ENCODE measurements around the gene PDAP1.
A peak's percentile ranks its signal among the peaks of the same experiment; 100 is the strongest.
"Not testable (repeated sequence)": the region's sequence is repeated elsewhere in the genome, so short reads cannot be mapped to it uniquely, and the experiment has no call there.

Gene PDAP1

DNA sequence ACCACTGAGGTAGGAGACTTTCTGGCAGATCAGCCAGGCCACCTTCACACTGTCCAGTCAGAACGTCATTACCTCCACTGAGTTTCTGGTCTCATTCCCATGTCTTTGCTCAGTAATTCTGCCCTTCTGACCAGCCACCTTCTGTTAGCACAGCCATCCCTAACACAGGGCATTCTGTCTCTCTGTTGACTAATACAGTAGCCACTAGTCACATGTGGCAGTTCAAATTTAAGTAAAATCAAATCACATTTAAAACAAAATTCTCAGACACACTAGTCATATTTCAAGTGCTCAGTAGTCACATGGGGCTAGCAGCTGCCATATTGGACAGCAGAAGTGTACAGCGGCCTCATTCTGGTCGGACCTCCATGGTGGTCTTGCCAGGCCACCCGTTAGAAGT, 37.7 kb upstream of the PDAP1 start:
- POLR2A ChIA-PET, result no interaction called here
- TF ChIP-seq SP1 (IDR thresholded peaks at IDR 0.05) (no peak), L3MBTL2 (conservative IDR thresholded peaks at IDR 0.05) (no peak), FOXA1 (IDR thresholded peaks at IDR 0.05) (no peak), NFRKB (IDR thresholded peaks at IDR 0.05) (no peak), ARNT (IDR thresholded peaks at IDR 0.05) (no peak), HDGF (IDR thresholded peaks at IDR 0.05; ENCODE audit: borderline replicate concordance) (no peak), BHLHE40 (IDR thresholded peaks at IDR 0.05; ENCODE audit: borderline replicate concordance) (no peak), LEF1 (IDR thresholded peaks at IDR 0.05; ENCODE audit: borderline replicate concordance) (no peak), FOXM1 (IDR thresholded peaks at IDR 0.05; ENCODE audit: borderline replicate concordance) (no peak), FOXK2 (IDR thresholded peaks at IDR 0.05) (no peak), ZNF384 (IDR thresholded peaks at IDR 0.05) (no peak), TARDBP (IDR thresholded peaks at IDR 0.05) (no peak), SUZ12 (IDR thresholded peaks at IDR 0.05) (no peak)
- no peak for DNase-seq (ENCODE audit: extremely low spot score)
- CTCF ChIA-PET, result no interaction called here

DNA sequence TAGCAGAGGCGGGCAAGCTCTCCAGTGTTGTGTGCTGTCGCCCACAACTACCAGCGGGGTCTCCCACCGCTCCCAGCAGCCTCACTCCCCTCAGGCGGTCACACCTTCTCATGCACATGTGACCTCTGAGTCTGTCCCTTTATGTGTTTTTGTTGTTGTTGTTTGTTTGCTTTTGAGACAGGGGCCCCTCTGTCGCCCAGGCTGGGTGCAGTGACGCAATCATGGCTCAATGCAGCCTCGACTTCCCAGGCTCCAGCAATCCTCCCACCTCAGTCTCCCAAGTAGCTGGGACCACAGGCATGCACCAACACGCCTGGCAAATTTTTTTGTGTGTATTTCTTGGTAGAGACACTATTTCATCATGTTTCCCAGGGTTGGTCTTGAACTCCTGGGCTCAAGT, 31.8 kb upstream of the PDAP1 start:
- POLR2A ChIA-PET, result interaction anchor here (3.2 kb wide), 1 partner anchor 32 kb away, joined by 20 read pairs; the partner anchor contains the start of genes BUD31 and PDAP1
- TF ChIP-seq LEF1 (IDR thresholded peaks at IDR 0.05; ENCODE audit: borderline replicate concordance) (no peak), ELF4 (IDR thresholded peaks at IDR 0.05) (no peak), CTBP1 (IDR thresholded peaks at IDR 0.05; ENCODE audit: borderline replicate concordance) (no peak), SUZ12 (IDR thresholded peaks at IDR 0.05) (no peak), NFRKB (IDR thresholded peaks at IDR 0.05) (no peak), FOXM1 (IDR thresholded peaks at IDR 0.05; ENCODE audit: borderline replicate concordance) (no peak), HDGF (IDR thresholded peaks at IDR 0.05; ENCODE audit: borderline replicate concordance) (no peak), FOXK2 (IDR thresholded peaks at IDR 0.05) (no peak), TARDBP (IDR thresholded peaks at IDR 0.05) (no peak), ZNF384 (IDR thresholded peaks at IDR 0.05) (no peak), ARNT (IDR thresholded peaks at IDR 0.05) (no peak)
- TF ChIP-seq, protein P1, sequence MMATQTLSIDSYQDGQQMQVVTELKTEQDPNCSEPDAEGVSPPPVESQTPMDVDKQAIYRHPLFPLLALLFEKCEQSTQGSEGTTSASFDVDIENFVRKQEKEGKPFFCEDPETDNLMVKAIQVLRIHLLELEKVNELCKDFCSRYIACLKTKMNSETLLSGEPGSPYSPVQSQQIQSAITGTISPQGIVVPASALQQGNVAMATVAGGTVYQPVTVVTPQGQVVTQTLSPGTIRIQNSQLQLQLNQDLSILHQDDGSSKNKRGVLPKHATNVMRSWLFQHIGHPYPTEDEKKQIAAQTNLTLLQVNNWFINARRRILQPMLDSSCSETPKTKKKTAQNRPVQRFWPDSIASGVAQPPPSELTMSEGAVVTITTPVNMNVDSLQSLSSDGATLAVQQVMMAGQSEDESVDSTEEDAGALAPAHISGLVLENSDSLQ (IDR thresholded peaks at IDR 0.05), result no peak
- CTCF ChIA-PET, result no interaction called here
- no peak for DNase-seq (ENCODE audit: extremely low spot score)

DNA sequence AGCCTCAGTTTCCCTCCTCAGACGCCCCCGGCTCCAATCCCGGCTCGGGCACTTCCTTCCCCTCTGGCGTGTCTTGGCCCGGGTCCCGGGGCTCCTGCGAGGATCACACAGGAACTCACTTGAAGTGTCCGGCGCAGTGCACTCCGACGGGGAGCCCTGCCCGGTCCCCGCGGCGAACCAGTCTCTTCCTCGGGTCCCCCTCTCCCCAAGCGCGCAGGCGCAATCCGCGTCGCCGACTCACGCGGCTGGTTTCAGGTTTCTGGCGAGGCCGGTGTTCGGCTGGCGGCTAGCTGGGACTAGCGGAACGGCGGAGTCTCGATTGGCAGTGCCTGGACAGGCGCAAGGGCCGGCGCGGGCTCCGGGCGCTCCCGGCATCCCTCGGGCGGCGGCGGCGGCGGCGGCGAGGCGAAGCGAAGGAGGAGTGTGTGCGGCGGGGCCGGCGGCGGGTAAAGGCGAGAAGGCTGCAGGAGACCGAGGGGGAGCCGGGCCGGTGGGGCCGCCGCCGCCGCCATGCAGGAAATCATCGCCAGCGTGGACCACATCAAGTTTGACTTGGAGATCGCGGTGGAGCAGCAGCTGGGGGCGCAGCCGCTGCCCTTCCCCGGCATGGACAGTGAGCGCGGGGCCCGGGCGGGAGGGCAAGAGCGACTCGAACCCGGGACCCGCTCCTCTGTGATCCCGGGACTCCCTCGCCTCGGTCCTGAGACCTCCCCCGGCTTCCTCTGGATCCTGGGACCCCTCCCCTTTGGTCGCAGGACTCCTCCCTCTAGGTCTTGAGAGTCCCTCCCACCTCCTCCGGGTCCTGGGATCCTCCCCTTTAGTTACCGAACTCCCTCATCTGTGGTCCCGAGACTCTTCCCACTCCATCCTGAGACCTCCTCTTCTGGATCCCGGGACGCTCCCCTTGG, 30.4 kb upstream of the PDAP1 start, which contains the start of the genes CPSF4 and PTCD1:
CPSF4 (plus strand) TSS at position 371 of the 908 bp plus-strand sequence; CDS start at position 511, 140 bp downstream.
PTCD1 (minus strand) TSS at position 226 of the 908 bp plus-strand sequence. CDS start 3,556 bp downstream, outside the sequence.
- TF ChIP-seq, protein P1 (IDR thresholded peaks at IDR 0.05), result no peak
- peak; percentile 28; the same call in 1 of the 2 replicates for TF ChIP-seq L3MBTL2 (conservative IDR thresholded peaks at IDR 0.05)
- TF ChIP-seq FOXA1 (IDR thresholded peaks at IDR 0.05), result no peak
- TF ChIP-seq ZNF384 (IDR thresholded peaks at IDR 0.05), result no peak
- no peak for TF ChIP-seq ELF4 (IDR thresholded peaks at IDR 0.05)
- peak; percentile 24; the same call in 1 of the 2 replicates for TF ChIP-seq FOXM1 (IDR thresholded peaks at IDR 0.05; ENCODE audit: borderline replicate concordance)
- TF ChIP-seq BHLHE40 (IDR thresholded peaks at IDR 0.05; ENCODE audit: borderline replicate concordance), result no peak
- TF ChIP-seq ARNT (IDR thresholded peaks at IDR 0.05), result no peak
- no peak for TF ChIP-seq HDGF (IDR thresholded peaks at IDR 0.05; ENCODE audit: borderline replicate concordance)
- peak; percentile 97 for DNase-seq (ENCODE audit: extremely low spot score)
- ChIA-PET CTCF (no interaction called here), POLR2A (interaction anchor here (0.6 to 3.2 kb wide), 13 partner anchors 9 to 687 kb away, joined by 3 to 20 read pairs (median 4); partner anchors contain the start of genes ATP5MF, BUD31, PDAP1 and ZKSCAN5)

GRCh38 chr7:99437946-99438572, 29.7 kb upstream of the PDAP1 start:
- POLR2A ChIA-PET, result interaction anchor here (0.6 to 3.2 kb wide), 13 partner anchors 9 to 688 kb away, joined by 3 to 20 read pairs (median 4); partner anchors contain the start of genes ATP5MF, BUD31, PDAP1 and ZKSCAN5
- DNase-seq (ENCODE audit: extremely low spot score), result no peak
- CTCF ChIA-PET, result no interaction called here
- TF ChIP-seq, protein P1 (IDR thresholded peaks at IDR 0.05), result no peak
- TF ChIP-seq BHLHE40 (IDR thresholded peaks at IDR 0.05; ENCODE audit: borderline replicate concordance) (no peak), ARNT (IDR thresholded peaks at IDR 0.05) (no peak), FOXK2 (IDR thresholded peaks at IDR 0.05) (no peak), TARDBP (IDR thresholded peaks at IDR 0.05) (no peak), L3MBTL2 (conservative IDR thresholded peaks at IDR 0.05) (no peak), LEF1 (IDR thresholded peaks at IDR 0.05; ENCODE audit: borderline replicate concordance) (no peak), SUZ12 (IDR thresholded peaks at IDR 0.05) (no peak), CTBP1 (IDR thresholded peaks at IDR 0.05; ENCODE audit: borderline replicate concordance) (no peak), ZNF384 (IDR thresholded peaks at IDR 0.05) (no peak), SP1 (IDR thresholded peaks at IDR 0.05) (no peak), ELF4 (IDR thresholded peaks at IDR 0.05) (no peak), NFRKB (IDR thresholded peaks at IDR 0.05) (no peak), FOXM1 (IDR thresholded peaks at IDR 0.05; ENCODE audit: borderline replicate concordance) (no peak), FOXA1 (IDR thresholded peaks at IDR 0.05) (no peak), HDGF (IDR thresholded peaks at IDR 0.05; ENCODE audit: borderline replicate concordance) (no peak)

GRCh38 chr7:99433158-99433557, 24.8 kb upstream of the PDAP1 start:
- CTCF ChIA-PET, result no interaction called here
- POLR2A ChIA-PET, result no interaction called here
- no peak for DNase-seq (ENCODE audit: extremely low spot score)
- TF ChIP-seq FOXM1 (IDR thresholded peaks at IDR 0.05; ENCODE audit: borderline replicate concordance) (no peak), FOXK2 (IDR thresholded peaks at IDR 0.05) (no peak), ARNT (IDR thresholded peaks at IDR 0.05) (no peak), SP1 (IDR thresholded peaks at IDR 0.05) (no peak), FOXA1 (IDR thresholded peaks at IDR 0.05) (no peak), CTBP1 (IDR thresholded peaks at IDR 0.05; ENCODE audit: borderline replicate concordance) (no peak), SUZ12 (IDR thresholded peaks at IDR 0.05) (no peak), TARDBP (IDR thresholded peaks at IDR 0.05) (no peak), LEF1 (IDR thresholded peaks at IDR 0.05; ENCODE audit: borderline replicate concordance) (no peak), HDGF (IDR thresholded peaks at IDR 0.05; ENCODE audit: borderline replicate concordance) (no peak), ELF4 (IDR thresholded peaks at IDR 0.05) (no peak), BHLHE40 (IDR thresholded peaks at IDR 0.05; ENCODE audit: borderline replicate concordance) (no peak), ZNF384 (IDR thresholded peaks at IDR 0.05) (no peak), L3MBTL2 (conservative IDR thresholded peaks at IDR 0.05) (no peak), NFRKB (IDR thresholded peaks at IDR 0.05) (no peak)
- TF ChIP-seq, protein P1 (IDR thresholded peaks at IDR 0.05), result no peak

- DNase-seq (ENCODE audit: extremely low spot score); CTCF ChIA-PET; POLR2A ChIA-PET: not testable (repeated sequence)
Measured at GRCh38 chr7:99431756-99432540, 23.6 kb upstream of the PDAP1 start.

All from HEK293T (cell line).